GM19035 (cell line): Measurements from ENCODE around the gene ASH1L.
"Not testable (repeated sequence)": the region's sequence is repeated elsewhere in the genome, so short reads cannot be mapped to it uniquely, and the experiment has no call there.

Experiments used
- ATAC-seq: cut with Tn5 transposase; IDR thresholded peaks from one replicate; pipeline ENCODE4 v1.9.1; 2021; ENCODE audit not compliant: unreplicated experiment

Gene ASH1L, protein sequence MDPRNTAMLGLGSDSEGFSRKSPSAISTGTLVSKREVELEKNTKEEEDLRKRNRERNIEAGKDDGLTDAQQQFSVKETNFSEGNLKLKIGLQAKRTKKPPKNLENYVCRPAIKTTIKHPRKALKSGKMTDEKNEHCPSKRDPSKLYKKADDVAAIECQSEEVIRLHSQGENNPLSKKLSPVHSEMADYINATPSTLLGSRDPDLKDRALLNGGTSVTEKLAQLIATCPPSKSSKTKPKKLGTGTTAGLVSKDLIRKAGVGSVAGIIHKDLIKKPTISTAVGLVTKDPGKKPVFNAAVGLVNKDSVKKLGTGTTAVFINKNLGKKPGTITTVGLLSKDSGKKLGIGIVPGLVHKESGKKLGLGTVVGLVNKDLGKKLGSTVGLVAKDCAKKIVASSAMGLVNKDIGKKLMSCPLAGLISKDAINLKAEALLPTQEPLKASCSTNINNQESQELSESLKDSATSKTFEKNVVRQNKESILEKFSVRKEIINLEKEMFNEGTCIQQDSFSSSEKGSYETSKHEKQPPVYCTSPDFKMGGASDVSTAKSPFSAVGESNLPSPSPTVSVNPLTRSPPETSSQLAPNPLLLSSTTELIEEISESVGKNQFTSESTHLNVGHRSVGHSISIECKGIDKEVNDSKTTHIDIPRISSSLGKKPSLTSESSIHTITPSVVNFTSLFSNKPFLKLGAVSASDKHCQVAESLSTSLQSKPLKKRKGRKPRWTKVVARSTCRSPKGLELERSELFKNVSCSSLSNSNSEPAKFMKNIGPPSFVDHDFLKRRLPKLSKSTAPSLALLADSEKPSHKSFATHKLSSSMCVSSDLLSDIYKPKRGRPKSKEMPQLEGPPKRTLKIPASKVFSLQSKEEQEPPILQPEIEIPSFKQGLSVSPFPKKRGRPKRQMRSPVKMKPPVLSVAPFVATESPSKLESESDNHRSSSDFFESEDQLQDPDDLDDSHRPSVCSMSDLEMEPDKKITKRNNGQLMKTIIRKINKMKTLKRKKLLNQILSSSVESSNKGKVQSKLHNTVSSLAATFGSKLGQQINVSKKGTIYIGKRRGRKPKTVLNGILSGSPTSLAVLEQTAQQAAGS (N-terminal part only)

DNA sequence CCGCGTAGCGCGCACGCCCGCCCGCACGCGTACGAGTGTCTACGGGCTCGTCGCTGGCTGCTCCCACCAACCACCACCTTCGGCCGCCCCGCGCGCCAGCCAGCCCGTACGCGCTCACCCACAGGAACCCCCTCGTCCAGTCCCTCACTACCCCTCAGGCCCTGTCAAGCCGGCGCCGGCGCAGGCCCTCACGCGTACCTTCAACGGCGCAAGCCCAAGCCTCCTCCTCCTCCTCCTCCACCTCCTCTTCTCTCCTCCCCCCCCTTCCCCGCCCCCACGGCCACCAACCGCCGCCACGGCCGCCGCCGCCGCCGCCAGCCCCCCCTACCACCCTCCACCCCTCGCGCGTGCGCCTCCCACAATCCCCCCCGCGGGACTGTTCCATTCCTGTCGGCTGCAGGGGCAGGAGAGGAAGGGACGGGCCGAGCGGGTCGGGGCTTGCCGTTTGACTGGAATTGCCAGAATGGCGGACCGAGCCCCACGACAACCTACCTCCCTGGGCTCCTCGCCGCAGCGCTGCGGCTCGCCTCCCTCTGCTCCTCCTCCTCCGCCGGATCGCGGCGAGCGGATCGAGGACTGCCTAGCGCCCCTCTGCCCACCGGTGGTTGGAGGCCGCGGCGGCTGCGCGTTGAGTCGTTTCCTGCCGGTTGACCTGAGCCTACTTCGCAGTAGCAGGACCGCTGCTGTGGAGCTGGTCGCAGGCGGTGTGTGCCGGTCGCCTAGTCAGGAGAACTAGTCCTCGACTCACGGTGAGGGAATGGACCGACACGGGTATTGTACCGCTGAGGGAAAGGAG, at the start of gene ASH1L:
TSS of gene ASH1L (minus strand) at position 223 of the 796 bp plus-strand sequence. CDS start 41,284 bp downstream, outside the sequence.
- peak; percentile 81 for ATAC-seq

DNA sequence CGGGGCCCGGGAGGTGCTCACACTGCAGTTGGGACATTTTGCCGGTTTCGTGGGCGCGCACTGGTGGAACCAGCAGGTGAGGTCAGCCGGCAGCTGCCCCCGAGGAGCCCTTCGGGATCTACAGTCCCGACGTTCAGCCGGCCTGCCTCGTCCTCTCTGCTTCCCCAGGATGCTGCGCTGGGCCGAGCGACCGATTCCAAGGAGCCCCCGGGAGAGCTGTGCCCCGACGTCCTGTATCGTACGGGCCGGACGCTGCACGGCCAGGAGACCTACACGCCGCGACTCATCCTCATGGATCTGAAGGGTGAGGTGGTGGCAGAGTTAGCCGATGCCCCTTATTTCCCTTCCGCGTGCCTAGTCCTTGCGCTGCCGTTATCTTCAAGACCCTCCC, 47.6 kb upstream of the ASH1L start:
- peak; percentile 34 for ATAC-seq

DNA sequence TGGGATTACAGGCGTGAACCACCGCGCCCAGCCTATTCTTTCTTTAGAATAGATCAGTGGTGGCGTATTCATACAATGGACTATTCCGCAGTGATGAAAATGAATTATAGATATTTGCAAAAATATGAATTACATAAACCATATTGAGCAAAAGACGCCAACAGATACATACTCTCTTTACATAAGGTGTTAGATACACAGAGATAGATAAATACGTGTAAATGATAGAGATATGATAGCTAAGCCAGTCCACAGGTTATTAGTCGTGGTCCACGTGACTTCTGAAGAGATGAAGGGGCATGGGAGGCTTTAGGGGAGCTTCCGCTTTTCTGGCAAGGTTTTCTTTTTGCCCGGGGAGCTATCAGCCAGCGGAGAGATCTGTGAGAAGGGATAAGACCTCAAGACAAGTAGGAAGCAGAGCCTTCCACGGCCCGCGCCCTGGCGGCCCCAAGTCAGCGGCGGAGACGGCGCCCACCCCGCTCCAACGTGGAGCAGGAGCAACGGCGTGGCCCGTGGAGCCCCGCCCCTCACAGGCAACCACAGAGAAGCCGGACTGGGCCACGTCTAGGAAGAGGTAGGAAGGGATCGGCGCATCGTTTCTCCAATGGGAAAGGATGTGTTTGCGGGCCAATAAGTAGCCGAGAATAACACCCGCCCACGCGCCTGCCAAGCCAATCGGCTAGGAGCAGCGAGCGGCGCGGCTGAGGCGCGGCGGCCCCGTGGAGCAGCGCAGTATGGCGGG, 47.1 kb upstream of the ASH1L start, which contains the start of gene MSTO1:
TSS of gene MSTO1 (plus strand) at position 704 of the 742 bp plus-strand sequence. CDS start at position 735, 31 bp downstream.
- peak; percentile 91 for ATAC-seq

DNA sequence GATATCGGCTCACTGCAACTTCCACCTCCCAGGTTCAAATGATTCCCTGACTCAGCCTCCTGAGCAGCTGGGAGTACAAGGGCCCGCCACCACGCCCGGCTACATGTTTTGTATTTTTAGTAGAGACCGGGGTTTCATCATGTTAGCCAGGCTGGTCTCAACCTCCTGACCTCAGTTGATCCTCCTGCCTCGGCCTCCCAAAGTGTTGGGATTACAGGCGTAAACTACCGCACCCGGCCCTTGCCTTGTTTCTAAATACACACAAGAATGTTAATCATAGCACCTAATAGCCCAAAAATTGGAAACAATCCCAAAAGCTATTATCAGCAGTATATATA, 46.3 kb upstream of the ASH1L start:
- no peak for ATAC-seq

DNA sequence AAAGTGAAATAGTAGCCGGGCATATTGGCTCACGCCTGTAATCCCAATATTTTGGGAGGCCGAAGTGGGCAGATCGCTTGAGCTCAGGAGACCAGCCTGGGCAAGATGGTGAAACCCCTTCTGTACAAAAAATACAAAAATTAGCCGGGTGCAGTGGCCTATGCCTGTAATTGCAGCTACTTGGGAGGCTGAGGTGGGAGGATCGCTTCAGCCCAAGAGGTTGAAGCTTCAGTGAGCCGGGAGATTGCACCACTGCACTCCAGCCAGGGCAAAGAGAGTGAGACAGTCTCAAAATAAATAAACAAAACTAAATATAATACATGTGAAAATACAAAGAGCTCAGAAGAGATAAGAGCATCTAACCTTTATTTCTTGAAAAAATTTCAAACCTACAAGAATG, 45.1 kb upstream of the ASH1L start:
- no peak for ATAC-seq

DNA sequence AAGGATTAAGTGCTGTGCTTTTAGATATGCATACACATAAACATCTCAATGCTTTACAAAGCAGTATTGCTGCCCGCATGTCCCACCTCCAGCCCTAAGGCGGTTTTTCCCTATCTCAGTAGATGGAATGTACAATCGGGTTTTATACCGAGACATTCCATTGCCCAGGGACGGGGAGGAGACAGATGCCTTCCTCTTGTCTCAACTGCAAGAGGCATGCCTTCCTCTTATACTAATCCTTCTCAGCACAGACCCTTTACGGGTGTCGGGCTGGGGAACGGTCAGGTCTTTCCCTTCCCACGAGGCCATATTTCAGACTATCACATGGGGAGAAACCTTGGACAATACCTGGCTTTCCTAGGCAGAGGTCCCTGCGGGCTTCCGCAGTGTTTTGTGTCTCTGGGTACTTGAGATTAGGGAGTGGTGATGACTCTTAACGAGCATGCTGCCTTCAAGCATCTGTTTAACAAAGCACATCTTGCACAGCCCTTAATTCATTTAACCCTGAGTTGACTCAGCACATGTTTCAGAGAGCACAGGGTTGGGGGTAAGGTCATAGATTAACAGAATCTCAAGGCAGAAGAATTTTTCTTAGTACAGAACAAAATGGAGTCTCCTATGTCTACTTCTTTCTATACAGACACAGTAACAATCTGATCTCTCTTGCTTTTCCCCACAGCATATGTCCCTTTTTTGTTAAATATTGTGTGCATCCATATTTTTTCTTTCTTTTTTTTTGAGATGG, 37.4 kb upstream of the ASH1L start:
- ATAC-seq: not testable (repeated sequence)

DNA sequence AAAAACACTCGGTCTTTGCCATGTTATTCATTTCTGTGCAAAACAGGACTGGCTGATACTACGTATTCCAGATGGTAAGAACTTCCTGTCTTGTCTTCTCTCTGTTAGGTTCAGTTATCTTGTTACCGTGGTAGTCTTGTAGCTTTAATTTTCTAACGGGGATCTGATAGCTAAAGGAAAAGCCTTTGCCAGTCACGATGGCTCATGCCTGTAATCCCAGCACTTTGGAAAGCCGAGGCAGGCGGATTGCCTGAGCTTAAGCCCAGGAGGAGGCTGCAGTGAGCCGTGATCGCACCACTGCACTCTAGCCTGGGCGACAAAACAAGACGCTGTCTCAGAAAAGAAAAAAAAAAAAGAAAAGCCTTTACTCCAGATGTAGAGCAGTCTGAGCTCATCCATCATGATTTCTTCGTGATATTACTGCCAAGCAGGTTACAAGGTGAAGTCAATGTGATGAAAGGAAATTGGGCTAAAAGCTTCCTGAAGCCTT, 36.3 kb upstream of the ASH1L start:
- ATAC-seq: no peak

DNA sequence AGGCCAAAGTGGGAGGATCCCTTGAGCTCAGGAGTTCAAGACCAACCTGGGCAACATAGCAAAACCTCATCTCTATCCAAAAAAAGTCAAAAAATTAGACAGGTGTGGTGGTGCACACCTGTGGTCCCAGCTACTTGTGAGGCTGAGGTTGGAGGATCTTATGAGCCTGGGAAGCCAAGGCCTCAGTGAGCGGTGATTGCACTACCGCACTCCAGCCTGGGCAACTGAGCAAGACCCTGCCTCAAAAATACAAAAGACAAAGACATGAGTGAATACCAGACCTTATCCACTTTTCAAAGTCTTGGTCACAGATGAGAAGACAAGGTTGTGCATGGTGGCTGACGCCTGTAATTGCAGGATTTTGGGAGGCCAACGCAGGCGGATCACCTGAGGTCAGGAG, 34.3 kb upstream of the ASH1L start:
- no peak for ATAC-seq

DNA sequence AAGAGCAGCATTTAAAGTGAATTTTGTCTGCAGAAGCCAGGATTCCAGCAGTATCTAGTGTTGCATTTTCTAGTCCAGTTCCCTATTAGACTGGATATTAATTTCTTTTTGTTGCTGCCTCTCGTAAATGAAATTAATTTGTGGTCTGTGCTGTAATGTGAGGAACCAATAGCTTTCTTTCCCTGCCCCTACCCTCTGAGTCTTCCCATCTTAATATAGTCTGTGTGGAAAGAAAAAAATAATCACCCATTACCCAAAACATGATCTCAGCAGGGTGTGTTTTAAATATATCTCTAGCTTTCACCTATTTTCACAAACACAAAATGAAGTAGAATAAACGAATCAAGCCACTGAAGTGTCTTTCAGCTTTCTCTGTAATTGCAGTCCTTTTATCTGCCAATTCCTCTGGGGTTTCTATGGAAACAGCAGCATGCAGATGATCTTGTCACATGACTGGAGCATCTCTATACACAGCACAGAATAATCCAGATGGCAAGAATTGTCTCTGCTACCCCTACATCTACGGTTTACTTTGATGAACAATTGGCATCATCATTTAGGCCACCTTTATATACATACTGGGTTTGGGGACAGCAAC, 33.4 kb upstream of the ASH1L start:
- not testable (repeated sequence) for ATAC-seq

DNA sequence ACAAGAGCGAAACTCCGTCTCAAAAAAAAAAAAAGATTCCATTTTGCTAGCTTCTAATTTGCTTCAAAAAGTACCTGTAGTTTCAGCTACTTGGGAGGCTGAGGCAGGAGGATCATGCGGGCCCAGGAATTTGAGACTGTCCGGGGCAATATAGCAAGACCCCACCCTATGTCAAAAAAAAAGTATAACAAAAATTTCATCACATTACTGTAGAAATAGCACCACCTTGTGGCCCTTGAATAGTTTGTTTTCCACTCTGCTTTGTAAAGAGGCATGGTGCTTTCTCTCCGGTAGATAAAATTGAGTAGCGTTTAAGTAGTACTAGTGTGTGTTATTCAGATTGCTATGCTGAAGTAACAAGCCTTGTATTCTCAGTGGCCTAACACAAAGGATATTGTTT, 29.2 kb upstream of the ASH1L start:
- no peak for ATAC-seq

DNA sequence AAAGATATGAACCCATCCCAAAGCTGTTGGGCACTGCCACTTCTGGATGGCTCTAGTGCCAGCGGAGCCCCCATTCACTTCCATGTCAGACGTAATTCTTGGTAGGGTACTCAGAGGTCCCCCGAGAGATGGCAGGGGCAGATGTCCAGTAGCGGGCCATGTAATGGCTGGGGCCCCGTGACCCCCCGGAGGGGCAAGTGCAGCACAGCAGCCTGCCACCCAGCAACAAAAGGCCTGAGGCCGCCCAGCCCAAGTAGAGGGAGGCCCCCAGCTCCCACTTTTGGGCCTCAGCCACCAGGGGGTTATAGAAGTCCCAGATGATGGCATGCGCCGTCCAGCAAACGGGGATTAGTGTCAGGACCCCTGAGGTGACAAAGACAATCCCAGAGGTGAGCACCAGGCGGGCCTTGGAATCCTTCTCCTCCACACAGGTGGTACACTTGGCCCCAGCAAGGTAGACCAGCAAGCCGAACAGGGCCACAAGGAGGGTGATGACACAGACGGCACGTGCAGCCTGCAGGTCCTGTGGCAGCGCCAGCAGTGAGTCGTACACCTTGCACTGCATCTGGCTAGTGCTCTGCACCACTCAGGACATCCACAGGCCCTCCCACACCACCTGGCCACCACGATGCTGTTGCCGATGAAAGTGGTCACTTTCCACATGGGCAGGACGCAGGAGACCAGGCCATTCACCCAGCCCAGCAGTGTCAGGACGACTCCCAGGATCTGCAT, 28.1 kb upstream of the ASH1L start:
- not testable (repeated sequence) for ATAC-seq

DNA sequence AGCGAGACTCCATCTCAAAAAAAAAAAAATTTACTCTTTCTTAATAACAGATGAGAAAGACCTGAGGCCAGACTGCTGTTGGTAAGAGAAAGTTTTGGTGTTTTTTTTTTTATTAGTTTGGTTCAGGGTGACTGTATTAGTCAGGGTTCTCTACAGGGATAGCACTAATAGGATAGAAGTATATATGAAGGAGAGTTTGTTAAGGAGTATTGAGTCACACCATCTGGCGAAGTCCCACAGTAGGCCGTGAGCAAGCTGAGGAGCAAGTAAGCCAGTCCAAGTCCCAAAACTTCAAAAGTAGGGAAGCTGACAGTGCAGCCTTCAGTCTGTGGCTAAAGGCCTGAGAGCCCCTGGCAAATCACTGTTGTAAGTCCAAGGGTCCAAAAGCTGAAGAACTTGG, 26.7 kb upstream of the ASH1L start:
- not testable (repeated sequence) for ATAC-seq

DNA sequence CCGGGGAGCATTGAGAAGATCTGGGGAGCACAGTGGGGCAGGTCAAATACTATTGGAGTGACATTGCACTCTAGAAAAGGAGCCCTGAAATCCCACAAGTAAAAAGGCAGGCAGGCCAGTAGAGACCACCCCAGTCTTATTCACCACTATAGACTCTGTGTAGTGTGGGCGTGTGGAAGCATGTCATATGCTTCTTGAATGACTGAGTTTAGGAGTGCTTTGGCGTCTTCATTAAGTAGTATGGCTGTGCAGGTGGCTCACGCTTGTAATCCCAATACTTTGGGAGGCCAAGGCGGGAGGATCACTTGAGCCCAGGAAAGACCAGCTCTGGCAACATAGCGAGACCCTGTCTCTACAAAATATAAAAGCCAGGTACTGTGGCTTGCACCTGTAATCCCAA, 21.2 kb upstream of the ASH1L start:
- ATAC-seq: not testable (repeated sequence)

DNA sequence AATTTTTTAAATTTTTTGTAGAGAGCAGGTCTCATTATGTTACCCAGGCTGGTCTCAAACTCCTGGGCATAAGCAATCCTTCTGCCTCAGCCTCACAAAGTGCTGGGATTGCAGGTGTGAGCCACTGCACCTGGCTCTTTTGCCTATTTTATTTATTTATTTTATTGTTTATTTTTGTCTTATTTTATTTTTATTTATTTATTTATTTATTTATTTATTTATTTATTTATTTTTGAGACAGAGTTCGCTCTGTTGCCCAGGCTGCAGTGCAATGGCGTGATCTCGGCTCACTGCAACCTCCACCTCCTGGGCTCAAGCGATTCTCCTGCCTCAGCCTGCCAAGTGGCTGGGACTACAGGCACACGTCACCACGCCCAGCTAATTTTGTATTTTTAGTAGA, 13.0 kb upstream of the ASH1L start:
- ATAC-seq: not testable (repeated sequence)

DNA sequence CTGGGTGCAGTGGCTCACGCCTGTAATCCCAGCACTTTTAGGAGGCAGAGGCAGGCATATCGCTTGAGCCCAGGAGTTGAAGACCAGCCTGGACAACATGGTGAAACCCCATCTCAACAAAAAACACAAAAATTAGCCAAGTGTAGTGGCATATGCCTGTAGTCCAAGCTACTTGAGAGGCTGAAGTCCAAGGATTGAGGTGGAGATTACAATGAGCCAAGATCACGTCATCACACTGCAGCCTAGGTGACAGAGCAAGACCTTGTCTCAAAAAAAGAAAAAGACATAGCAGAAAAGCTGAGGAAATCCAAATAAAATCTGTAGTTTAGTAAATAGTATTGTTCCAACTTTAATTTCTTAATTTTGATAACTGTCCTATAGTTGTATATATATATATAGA, 11.5 kb upstream of the ASH1L start:
- ATAC-seq: no peak

DNA sequence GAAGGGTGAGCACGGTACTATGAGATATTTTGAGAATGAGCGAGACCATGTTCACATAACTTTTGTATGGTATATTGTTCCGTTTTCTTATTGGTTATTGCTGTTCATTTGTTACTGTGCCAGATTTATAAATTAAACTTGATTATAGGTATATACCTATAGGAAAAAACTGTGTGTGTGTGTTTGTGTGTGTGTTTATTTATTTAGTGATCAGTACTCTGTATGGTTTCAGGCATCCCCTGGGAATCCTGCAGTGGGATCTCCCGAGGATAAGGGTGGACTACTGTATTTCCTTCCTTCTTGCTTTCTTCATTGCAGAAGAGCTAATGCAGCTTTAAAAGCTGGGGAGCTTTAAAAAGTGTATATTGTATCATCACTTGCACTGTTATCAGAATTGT, 8.0 kb upstream of the ASH1L start:
- ATAC-seq: no peak

DNA sequence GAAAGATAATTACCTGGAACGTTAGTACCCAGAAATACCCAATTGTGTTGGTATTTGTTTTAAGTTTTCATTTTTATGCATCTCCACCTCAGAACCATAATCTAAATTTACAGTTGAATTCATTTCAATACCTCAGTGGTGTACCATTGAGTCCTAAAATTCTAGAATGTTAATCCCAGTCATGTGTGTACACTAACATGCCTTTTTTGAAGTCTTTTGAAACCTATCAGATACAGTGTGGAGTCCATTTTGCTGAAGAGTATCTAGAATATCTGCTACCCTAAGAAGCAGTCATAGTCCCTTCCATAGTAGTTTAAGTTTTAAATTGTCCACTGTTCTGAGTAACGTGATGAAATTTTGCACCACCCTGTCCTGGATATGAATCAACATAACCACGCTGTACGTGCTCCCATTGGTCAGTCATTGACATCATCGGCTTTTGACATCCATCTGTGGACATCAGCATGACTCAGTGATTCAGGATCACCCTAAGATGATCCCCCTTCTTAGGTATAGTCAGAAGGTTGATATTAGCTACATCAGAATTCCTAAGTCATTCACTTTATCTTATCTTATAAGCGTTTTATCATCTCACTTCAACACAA, 7.5 kb upstream of the ASH1L start:
- no peak for ATAC-seq
